ENCODE results near the gene HOXB5. TPM values are rescaled to one million over a fixed set of nuclear protein-coding genes. Genes with fewer than 3 reads are reported as not detected.

HOXB5 gene
- total RNA-seq, 2 donors from 2014 or later: not detected

DNA sequence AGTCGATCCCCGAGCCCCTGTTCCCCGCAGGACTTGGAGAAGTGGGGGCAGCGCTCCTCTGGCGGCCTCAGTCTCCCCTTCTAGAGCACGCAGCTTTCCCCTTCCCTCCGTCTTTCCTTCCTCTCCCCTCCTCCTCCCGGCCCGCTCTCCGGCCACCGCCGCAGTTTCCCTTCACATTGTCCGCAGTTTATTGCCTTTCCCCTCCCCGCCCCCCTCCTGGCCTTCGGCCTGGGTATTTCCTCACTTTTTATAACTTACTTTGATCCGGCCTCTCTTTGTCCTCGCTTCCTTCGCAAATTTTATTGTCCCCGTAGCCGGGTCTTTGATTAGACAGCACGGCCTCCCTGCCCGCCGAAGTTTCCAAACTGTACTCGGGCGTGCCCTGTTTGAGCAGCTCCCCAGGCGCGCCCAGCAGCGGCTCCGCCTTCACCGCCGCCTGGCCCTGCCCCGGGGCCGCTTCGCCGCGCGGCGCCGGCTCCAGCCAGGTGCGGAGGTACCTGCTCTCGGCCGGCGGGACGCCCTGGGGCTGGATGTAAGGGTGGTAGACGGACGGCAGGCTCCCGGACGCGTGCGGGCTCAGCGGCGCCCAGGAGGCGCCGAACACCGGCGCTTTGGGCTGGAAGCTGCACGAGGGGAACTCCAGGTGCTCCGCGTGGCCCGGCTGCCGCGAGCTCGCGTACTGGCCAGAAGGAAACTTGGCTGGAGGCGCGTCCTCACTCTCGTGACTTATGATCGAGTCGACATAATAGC is 32.1 kb upstream of the HOXB5 start:
- peak; percentile 72 for ATAC-seq
- no peaks in the 10 kb centered on the region for H3K9me3 ChIP-seq (ENCODE audit: control insufficient read depth, low read length, poor library complexity, severe bottlenecking)
- Mint-ChIP-seq H3K4me1 (peaks cover 17% of the 10 kb centered on the region), H3K4me3 (peak overlapping the region; percentile 91), H3K27ac (no peak overlapping the region), H3K27me3 (peaks cover 91% of the 10 kb centered on the region), H3K36me3 (ENCODE audit: low read depth) (peaks cover 9% of the 10 kb centered on the region)
- peak in 2 of 3 donors; percentile 27 to 36 for DNase-seq

DNA sequence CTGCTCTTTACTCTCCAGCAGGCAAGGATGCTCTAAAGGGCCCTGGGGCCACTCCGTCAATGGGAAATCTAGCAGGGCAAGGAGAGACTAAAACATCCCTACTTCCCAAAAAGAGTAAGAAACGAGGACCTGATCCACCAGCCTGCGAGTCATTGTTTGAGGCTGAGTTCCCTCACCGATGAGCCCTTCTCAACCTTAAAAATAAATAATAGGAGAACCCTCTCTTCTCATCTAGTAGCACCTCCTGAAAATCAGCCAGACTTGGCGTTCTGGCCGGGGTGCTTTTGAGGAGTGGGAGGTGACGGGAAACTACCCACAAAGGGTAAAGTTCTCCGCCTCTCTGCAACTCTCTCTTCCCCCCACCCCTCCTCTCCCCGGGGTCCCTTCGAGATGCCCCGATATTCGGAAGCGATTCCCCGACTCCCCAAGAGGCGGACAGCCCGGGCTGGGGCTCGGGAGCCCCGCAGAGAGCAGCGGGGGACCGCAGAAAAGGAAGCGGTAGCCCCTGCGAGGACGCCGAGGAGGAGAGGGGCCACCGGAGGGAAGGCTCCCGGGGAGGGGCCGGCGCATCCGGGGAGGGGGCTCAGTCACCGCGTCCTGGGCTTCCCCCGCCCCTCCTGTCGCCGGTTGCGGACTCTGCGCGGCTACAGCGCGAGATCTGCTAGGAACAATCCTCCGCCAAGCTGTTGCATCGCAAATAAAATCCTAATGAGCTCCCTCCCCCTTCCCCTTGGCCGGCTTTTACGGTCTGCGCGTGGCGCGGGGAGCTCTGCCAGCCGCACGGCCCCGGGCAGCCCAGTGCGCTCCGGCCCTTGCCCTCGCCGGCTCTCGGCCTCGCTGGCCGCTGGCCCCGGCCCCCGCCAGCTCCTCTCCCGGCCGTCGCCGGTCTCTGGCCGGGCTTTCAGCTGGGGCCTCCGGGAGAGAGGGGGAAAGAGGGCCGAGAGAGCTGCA is 31.2 kb upstream of the HOXB5 start:
- Mint-ChIP-seq H3K36me3 (ENCODE audit: low read depth) (peaks cover 8% of the 10 kb centered on the region), H3K4me1 (peaks cover 17% of the 10 kb centered on the region), H3K27me3 (peaks cover 91% of the 10 kb centered on the region), H3K4me3 (peak overlapping the region; percentile 91), H3K27ac (no peak overlapping the region)
- ATAC-seq (peak; percentile 48), DNase-seq (peak in 1 of 3 donors; percentile 33)
- H3K9me3 ChIP-seq (ENCODE audit: control insufficient read depth, low read length, poor library complexity, severe bottlenecking): no peaks in the 10 kb centered on the region

DNA sequence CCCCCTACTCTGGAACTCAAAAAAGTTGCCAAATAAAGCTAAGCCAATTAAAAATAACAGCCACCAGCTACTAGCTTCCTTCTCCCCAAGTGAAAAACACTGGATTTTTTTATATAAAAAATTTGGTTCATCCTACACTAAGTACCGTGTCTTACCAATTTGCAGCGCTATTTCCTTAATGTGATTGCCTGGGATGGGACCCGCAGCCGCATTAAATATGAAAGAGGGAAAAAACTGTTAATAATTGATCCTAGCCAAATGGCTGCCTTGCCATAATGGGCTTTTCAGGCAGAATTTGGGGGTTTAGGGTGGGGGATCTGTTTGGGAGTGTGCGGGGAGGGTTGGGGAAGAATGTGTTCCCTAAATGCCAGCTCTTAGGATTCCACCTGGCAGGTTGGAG is 30.5 kb upstream of the HOXB5 start:
- H3K4me3 Mint-ChIP-seq: peak overlapping the region; percentile 71
- DNase-seq (no peak), ATAC-seq (no peak)
- H3K27ac Mint-ChIP-seq: no peak overlapping the region
- H3K36me3 Mint-ChIP-seq (ENCODE audit: low read depth): peaks cover 8% of the 10 kb centered on the region
- H3K4me1 Mint-ChIP-seq: peaks cover 21% of the 10 kb centered on the region
- peaks cover 91% of the 10 kb centered on the region for H3K27me3 Mint-ChIP-seq
- no peaks in the 10 kb centered on the region for H3K9me3 ChIP-seq (ENCODE audit: control insufficient read depth, low read length, poor library complexity, severe bottlenecking)

DNA sequence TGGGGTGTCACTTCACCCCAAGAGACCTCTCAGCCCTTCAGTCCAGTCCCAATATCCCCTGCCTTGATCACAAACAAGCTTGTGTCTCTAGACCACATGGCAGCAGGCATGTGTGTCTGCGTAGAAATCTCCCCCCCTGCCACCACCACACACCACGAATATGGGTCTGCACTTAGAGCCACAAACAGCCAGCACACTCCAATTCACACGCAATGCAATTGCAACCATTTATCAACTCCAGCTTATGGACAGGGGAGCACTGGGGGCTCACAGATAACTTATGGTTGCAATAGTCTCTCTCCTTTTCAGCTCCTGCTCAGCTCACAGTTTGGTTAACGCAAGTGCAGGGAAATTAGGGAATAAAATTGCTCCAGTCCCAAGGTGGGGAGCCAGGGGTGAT is 30.0 kb upstream of the HOXB5 start:
- DNase-seq (no peak), ATAC-seq (no peak)
- H3K4me1 Mint-ChIP-seq: peaks cover 25% of the 10 kb centered on the region
- no peak overlapping the region for H3K27ac Mint-ChIP-seq
- peaks cover 91% of the 10 kb centered on the region for H3K27me3 Mint-ChIP-seq
- peaks cover 8% of the 10 kb centered on the region for H3K36me3 Mint-ChIP-seq (ENCODE audit: low read depth)
- H3K9me3 ChIP-seq (ENCODE audit: control insufficient read depth, low read length, poor library complexity, severe bottlenecking): no peaks in the 10 kb centered on the region
- H3K4me3 Mint-ChIP-seq: no peak overlapping the region

DNA sequence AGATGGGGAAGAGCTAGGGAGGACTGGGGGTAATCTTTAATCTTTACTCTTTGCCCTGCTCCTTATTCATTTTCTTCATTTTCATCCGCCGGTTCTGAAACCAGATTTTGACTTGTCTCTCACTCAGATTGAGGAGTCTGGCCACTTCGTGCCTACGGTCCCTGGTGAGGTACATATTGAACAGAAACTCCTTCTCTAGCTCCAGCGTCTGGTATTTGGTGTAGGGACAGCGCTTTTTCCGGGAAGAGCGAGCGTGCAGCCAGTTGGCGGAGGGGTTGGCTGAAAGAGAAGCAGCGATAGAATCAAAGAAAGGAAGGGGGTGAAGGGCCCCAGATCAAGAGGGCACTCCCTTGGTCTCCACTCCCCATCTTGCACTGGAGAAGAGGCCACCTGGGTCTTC is 29.3 kb upstream of the HOXB5 start:
- ATAC-seq (no peak), DNase-seq (no peak)
- Mint-ChIP-seq H3K27ac (no peak overlapping the region), H3K4me1 (peaks cover 30% of the 10 kb centered on the region), H3K27me3 (peaks cover 90% of the 10 kb centered on the region), H3K4me3 (no peak overlapping the region), H3K36me3 (ENCODE audit: low read depth) (peaks cover 8% of the 10 kb centered on the region)
- H3K9me3 ChIP-seq (ENCODE audit: control insufficient read depth, low read length, poor library complexity, severe bottlenecking): no peaks in the 10 kb centered on the region

DNA sequence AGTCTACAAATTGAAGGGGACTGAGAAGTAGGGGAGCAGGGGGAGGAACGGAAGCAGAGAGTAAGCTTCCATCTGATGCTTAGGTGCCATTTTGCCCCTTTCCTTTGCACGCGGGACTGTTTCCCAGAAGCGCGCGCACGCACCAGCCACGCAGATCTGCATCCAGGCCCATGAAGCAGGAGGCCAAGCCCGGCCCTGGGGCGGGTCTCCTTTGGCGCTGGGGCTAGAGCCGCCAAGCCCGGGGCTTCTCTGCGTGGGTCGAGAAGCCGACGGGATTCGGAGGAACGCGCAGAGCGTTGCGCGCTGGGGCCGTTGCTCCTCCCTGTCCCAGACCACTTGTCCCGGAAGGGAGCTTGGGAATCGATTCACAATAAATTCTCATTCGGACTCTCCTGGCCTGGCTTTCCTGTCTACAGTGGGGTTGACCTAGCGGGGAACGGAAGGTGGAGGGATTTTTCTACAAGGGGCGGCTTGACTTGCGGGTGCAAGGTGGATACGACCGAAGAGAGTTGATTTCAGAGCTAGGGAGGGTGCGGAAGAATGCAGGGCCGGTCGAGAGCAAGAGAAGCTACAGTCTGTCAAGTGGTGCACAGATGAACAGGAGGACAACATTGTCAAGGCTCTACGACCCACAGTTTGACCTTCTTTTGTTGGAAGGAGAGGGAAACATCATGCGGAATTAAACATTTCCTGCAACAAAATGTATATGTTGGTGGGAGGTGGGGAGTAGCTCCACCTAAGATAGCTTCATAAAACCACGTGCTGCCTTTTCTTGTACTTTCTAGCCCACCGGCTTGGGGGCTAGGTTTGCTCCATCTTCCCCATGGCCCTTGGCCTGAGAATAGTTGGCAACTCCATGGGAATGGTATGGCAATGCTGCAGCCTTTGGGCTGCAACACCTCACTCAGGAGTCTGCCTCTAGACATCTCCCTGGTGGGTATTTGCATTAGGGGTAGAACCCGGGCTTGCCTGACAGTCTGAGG is 28.1 kb upstream of the HOXB5 start:
- no peak overlapping the region for H3K4me3 Mint-ChIP-seq
- peaks cover 90% of the 10 kb centered on the region for H3K27me3 Mint-ChIP-seq
- peaks cover 12% of the 10 kb centered on the region for H3K36me3 Mint-ChIP-seq (ENCODE audit: low read depth)
- no peak overlapping the region for H3K27ac Mint-ChIP-seq
- DNase-seq (no peak), ATAC-seq (no peak)
- peaks cover 35% of the 10 kb centered on the region for H3K4me1 Mint-ChIP-seq
- no peaks in the 10 kb centered on the region for H3K9me3 ChIP-seq (ENCODE audit: control insufficient read depth, low read length, poor library complexity, severe bottlenecking)

DNA sequence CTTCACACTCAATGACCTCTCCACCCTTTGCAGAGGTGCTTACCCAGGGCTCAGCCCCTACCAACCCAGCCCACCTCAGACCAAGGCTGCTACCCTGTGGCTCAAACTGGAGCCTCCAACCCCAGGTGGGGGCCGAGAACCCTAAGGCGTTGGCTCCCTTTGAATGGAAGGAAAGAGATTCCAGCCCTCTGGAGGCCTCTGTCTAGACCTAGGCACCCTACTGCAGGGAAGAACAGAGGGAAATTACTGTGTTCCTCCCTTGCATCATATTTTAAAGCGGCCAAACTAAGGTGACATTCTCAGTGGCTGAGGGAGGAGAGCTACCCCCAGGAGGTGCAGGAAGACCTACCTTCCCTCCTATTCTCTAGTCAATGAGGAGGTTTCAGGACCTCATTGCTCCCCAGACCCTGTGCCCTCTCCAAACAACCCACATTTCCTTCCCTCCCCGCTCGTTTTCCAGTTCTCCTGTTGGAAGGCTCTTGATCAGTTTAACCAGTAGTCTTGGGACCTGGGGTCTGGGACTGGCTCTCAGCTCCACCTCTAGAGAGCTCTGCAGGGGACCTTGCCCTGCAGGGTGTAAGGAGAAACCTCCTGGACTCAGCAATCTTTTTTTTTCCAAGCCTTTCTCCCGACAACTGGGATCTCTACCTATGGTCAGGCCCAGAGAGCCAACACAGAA is 27.0 kb upstream of the HOXB5 start:
- Mint-ChIP-seq H3K36me3 (ENCODE audit: low read depth) (peaks cover 11% of the 10 kb centered on the region), H3K4me1 (peaks cover 30% of the 10 kb centered on the region), H3K27me3 (peaks cover 92% of the 10 kb centered on the region), H3K27ac (no peak overlapping the region), H3K4me3 (no peak overlapping the region)
- DNase-seq (no peak), ATAC-seq (no peak)
- H3K9me3 ChIP-seq (ENCODE audit: control insufficient read depth, low read length, poor library complexity, severe bottlenecking): no peaks in the 10 kb centered on the region

DNA sequence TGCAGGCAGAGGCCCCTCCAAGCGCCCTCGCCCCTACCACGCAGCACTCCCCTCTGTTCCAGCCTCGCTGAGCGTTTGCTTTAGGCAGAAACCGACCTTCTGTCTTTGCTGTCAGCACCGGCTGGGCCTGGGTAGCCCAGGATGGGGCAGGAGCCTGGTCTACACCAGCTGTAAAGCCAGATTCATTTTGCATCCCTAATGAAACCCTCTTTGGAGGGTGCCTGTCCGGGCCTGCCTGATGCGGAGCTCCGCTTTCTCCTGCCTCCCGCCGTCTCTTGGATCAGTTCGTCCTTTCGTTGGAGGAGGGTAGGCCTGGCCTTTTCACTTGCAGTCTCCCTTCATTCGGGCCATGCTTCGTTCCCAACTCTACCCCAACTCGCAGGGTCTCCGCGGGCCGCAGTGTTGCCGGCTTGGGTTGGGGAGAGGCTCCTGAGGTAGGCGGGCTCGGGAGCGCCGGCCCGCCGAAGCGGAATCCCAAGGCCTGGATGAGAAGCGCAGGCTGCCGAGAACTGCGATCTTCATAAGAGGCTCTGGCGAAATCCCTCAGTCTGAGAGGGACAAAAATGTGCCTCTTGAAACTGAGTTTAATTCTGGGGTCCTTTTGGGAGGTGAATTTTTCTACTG is 26.4 kb upstream of the HOXB5 start:
- DNase-seq (no peak), ATAC-seq (no peak)
- Mint-ChIP-seq H3K27ac (peak overlapping the region; percentile 96), H3K4me3 (peak overlapping the region; percentile 63), H3K4me1 (peaks cover 31% of the 10 kb centered on the region), H3K36me3 (ENCODE audit: low read depth) (peaks cover 11% of the 10 kb centered on the region), H3K27me3 (peaks cover 93% of the 10 kb centered on the region)
- H3K9me3 ChIP-seq (ENCODE audit: control insufficient read depth, low read length, poor library complexity, severe bottlenecking): no peaks in the 10 kb centered on the region

DNA sequence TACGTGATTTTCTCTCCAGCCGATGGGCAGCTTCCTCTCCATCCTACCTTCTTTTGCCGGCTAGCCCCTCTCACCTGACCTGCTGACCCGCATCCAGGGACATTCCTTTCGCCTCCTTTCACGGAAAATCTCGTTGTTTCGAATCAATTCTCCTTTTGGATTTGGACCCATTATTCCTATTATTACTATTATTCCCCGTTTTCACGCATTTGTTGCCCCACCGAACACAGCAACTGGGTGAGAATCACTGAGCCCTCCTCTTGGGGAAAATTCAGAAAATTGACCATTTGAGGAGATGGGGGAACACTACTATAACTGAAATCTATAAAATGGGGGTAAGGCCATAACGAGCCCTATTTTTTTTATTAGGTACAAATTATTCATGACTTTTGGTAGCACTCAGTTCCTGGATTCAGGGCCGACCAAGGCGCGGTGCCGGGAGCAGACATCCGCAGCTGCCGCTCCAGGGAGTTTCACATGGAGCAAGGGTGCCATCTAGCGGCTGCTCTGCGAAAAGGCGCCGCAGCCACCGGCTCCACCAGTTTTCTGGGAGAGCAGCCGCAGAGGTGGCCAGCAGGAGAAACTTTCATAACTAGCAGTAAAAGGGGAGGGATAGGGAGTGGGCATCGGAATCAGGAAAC is 24.8 kb upstream of the HOXB5 start:
- peak; percentile 74 to 84 (median 78) for DNase-seq
- Mint-ChIP-seq H3K27ac (peak overlapping the region; percentile 96), H3K4me3 (peak overlapping the region; percentile 25), H3K36me3 (ENCODE audit: low read depth) (peaks cover 12% of the 10 kb centered on the region), H3K27me3 (peaks cover 96% of the 10 kb centered on the region), H3K4me1 (peaks cover 41% of the 10 kb centered on the region)
- ATAC-seq: peak; percentile 78
- H3K9me3 ChIP-seq (ENCODE audit: control insufficient read depth, low read length, poor library complexity, severe bottlenecking): no peaks in the 10 kb centered on the region

DNA sequence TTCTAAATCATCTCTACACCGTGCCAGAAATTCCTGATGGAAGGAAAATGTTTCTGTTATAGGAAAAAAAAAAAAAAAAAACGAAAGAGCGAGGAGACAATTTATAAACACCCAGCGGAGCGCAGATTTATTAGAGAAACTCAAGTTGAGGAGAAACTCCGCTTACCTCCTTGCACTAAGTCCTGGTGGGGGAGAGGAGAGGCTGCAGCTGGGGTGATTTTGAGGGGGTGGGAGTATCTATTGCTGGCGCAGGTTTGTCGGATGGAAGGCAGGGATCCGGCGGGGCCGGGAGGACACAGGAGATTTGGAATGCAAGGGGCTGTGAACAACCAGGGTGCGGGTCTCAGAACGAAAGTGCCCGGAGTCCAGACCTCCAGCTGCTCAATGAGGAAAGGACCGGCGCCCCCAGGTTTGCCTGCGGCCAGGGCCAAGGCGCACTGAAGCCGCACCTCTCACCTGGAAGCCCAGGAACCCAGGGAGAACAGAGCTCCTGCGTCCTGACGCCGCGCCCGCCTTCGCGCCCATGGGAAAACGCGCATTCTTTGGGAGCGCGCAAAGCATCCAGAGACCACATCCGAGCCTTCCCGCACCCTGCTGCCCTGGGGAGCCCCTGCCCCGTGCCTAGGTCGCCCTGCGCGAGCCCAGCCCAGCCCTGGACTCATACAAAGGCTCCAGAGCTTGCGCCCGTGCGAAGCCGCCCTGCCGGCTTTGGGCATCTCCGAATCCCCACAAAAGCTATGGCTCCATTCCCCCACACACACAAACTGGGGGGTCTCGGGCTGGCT is 24.1 kb upstream of the HOXB5 start:
- Mint-ChIP-seq H3K4me1 (peaks cover 43% of the 10 kb centered on the region), H3K4me3 (peak overlapping the region; percentile 33), H3K27ac (peak overlapping the region; percentile 96), H3K27me3 (peaks cover 96% of the 10 kb centered on the region), H3K36me3 (ENCODE audit: low read depth) (peaks cover 11% of the 10 kb centered on the region)
- ATAC-seq (no peak), DNase-seq (no peak)
- no peaks in the 10 kb centered on the region for H3K9me3 ChIP-seq (ENCODE audit: control insufficient read depth, low read length, poor library complexity, severe bottlenecking)
